GM21717 (cell line): ENCODE measurements around the gene TMEFF2.
A peak's percentile ranks its signal among the peaks of the same experiment; 100 is the strongest.

Source experiments
- ATAC-seq: cut with Tn5 transposase; IDR thresholded peaks from one replicate; pipeline ENCODE4 v1.9.1; 2021; ENCODE audit warnings: mild to moderate bottlenecking, moderate library complexity; ENCODE audit not compliant: unreplicated experiment

The TMEFF2 gene

GRCh38 chr2:191979221-191979730, 215.5 kb downstream of the TMEFF2 start:
- no peak for ATAC-seq

GRCh38 chr2:191977754-191978153, 217.0 kb downstream of the TMEFF2 start:
- no peak for ATAC-seq

GRCh38 chr2:191976436-191976835, 218.3 kb downstream of the TMEFF2 start:
- ATAC-seq: no peak

- no peak for ATAC-seq
Observed at GRCh38 chr2:191974676-191975075, 220.1 kb downstream of the TMEFF2 start.

GRCh38 chr2:191970867-191971266, 223.9 kb downstream of the TMEFF2 start:
- no peak for ATAC-seq

GRCh38 chr2:191968120-191968519, 226.6 kb downstream of the TMEFF2 start:
- no peak for ATAC-seq

- ATAC-seq: no peak
Observed at GRCh38 chr2:191965733-191966132, 229.0 kb downstream of the TMEFF2 start.

GRCh38 chr2:191961556-191961955, 233.2 kb downstream of the TMEFF2 start:
- ATAC-seq: no peak

- ATAC-seq: no peak
Observed at GRCh38 chr2:191959209-191959608, 235.5 kb downstream of the TMEFF2 start.

- no peak for ATAC-seq
Observed at GRCh38 chr2:191957996-191958860, 236.5 kb downstream of the TMEFF2 start.

GRCh38 chr2:191954451-191954850, 240.3 kb downstream of the TMEFF2 start:
- no peak for ATAC-seq

- ATAC-seq: no peak
Observed at GRCh38 chr2:191952515-191953270, 242.0 kb downstream of the TMEFF2 start.

GRCh38 chr2:191951832-191952231, 242.9 kb downstream of the TMEFF2 start:
- ATAC-seq: no peak

- ATAC-seq: no peak
Observed at GRCh38 chr2:191951376-191951775, 243.4 kb downstream of the TMEFF2 start.

GRCh38 chr2:191950132-191950874, 244.4 kb downstream of the TMEFF2 start:
- ATAC-seq: no peak

- ATAC-seq: no peak
Observed at GRCh38 chr2:191947235-191947634, 247.5 kb downstream of the TMEFF2 start.

GRCh38 chr2:191946471-191947182, 248.1 kb downstream of the TMEFF2 start:
- peak; percentile 61 for ATAC-seq

- ATAC-seq: no peak
Observed at GRCh38 chr2:191945623-191946022, 249.1 kb downstream of the TMEFF2 start.

GRCh38 chr2:191942739-191943103, 252.0 kb downstream of the TMEFF2 start:
- no peak for ATAC-seq

GRCh38 chr2:191942090-191942738, 252.5 kb downstream of the TMEFF2 start:
- ATAC-seq: no peak
